HG02970 (cell line): Measurements from ENCODE around the gene NPFFR1.
"Not testable (repeated sequence)": the region's sequence is repeated elsewhere in the genome, so short reads cannot be mapped to it uniquely, and the experiment has no call there.

Source experiments
- ATAC-seq: cut with Tn5 transposase; IDR thresholded peaks from one replicate; pipeline ENCODE4 v1.9.1; 2021; ENCODE audit warnings: mild to moderate bottlenecking, moderate library complexity, moderate number of reproducible peaks; ENCODE audit not compliant: unreplicated experiment, low FRiP score

NPFFR1 gene

GRCh38 chr10:70233109-70233938 is 50.5 kb downstream of the NPFFR1 start, which contains the start of gene PPA1:
TSS of gene PPA1 (minus strand) at chr10:70233429. CDS start at chr10:70233327, 102 bp downstream.
- peak; percentile 92 for ATAC-seq

- ATAC-seq: no peak
Measured at GRCh38 chr10:70232859-70233108, 51.0 kb downstream of the NPFFR1 start.

GRCh38 chr10:70232155-70232858 is 51.5 kb downstream of the NPFFR1 start:
- ATAC-seq: no peak

- no peak for ATAC-seq
Measured at GRCh38 chr10:70228491-70228890, 55.3 kb downstream of the NPFFR1 start.

GRCh38 chr10:70227548-70228320 is 56.1 kb downstream of the NPFFR1 start:
- ATAC-seq: no peak

- no peak for ATAC-seq
Measured at GRCh38 chr10:70223728-70224127, 60.1 kb downstream of the NPFFR1 start.

- not testable (repeated sequence) for ATAC-seq
Measured at GRCh38 chr10:70222811-70223447, 60.9 kb downstream of the NPFFR1 start.

GRCh38 chr10:70222340-70222794 is 61.4 kb downstream of the NPFFR1 start:
- ATAC-seq: no peak

- ATAC-seq: peak; percentile 21
Measured at GRCh38 chr10:70221030-70221429, 62.8 kb downstream of the NPFFR1 start.

- no peak for ATAC-seq
Measured at GRCh38 chr10:70212879-70213278, 70.9 kb downstream of the NPFFR1 start.

- ATAC-seq: no peak
Measured at GRCh38 chr10:70212277-70212676, 71.5 kb downstream of the NPFFR1 start.

GRCh38 chr10:70206762-70207161 is 77.0 kb downstream of the NPFFR1 start:
- no peak for ATAC-seq

- ATAC-seq: no peak
Measured at GRCh38 chr10:70201105-70201504, 82.7 kb downstream of the NPFFR1 start.

GRCh38 chr10:70198696-70199466 is 84.9 kb downstream of the NPFFR1 start:
- no peak for ATAC-seq
